Raji (cell line): Measurements from ENCODE around the gene BATF2.

Experiments used
- POLR2A ChIP-seq: IDR thresholded peaks from 2 replicates; pipeline ENCODE4 v1.6.1; 2011; ENCODE audit warnings: low read depth, low read length, control low read depth; ENCODE audit not compliant: insufficient read depth

Gene BATF2

GRCh38 chr11:65021003-65021402, 24.2 kb upstream of the BATF2 start:
- TF ChIP-seq POLR2A: no peak

- no peak for TF ChIP-seq POLR2A
Observed at GRCh38 chr11:65019824-65020223, 23.1 kb upstream of the BATF2 start.

GRCh38 chr11:65017937-65018336, 21.2 kb upstream of the BATF2 start:
- TF ChIP-seq POLR2A: no peak

- no peak for TF ChIP-seq POLR2A
Observed at GRCh38 chr11:65016705-65017104, 19.9 kb upstream of the BATF2 start.

- TF ChIP-seq POLR2A: no peak
Observed at GRCh38 chr11:65014726-65015227, 18.0 kb upstream of the BATF2 start.

- peak; percentile 45 for TF ChIP-seq POLR2A
Observed at GRCh38 chr11:65013888-65014725, 17.3 kb upstream of the BATF2 start, which contains the start of gene ARL2. Gene ARL2, plus strand, starts transcription at chr11:65014160. Its CDS starts 48 bp downstream, at chr11:65014208.

- TF ChIP-seq POLR2A: no peak
Observed at GRCh38 chr11:65013130-65013887, 16.5 kb upstream of the BATF2 start.

- TF ChIP-seq POLR2A: no peak
Observed at GRCh38 chr11:65008873-65009272, 12.1 kb upstream of the BATF2 start.

- TF ChIP-seq POLR2A: no peak
Observed at GRCh38 chr11:65008016-65008415, 11.2 kb upstream of the BATF2 start.

GRCh38 chr11:65003282-65003681, 6.5 kb upstream of the BATF2 start:
- no peak for TF ChIP-seq POLR2A

GRCh38 chr11:65002706-65003105, 5.9 kb upstream of the BATF2 start:
- no peak for TF ChIP-seq POLR2A

- no peak for TF ChIP-seq POLR2A
Observed at GRCh38 chr11:64999478-64999877, 2.7 kb upstream of the BATF2 start.

- TF ChIP-seq POLR2A: no peak
Observed at GRCh38 chr11:64998690-64999431, 2.1 kb upstream of the BATF2 start.

- no peak for TF ChIP-seq POLR2A
Observed at GRCh38 chr11:64998141-64998540, 1.4 kb upstream of the BATF2 start.

GRCh38 chr11:64996327-64996709, 453 bp downstream of the BATF2 start:
- no peak for TF ChIP-seq POLR2A

- no peak for TF ChIP-seq POLR2A
Observed at GRCh38 chr11:64994318-64994717, 2.5 kb downstream of the BATF2 start.
